NCI-H345 treated with DMSO at 0.1 percent for 48 hours (cell line): ENCODE data around the gene UQCC2.

Experiments
- DNase-seq: peaks from one replicate; lab custom pipeline; 2025; ENCODE audit not compliant: unreplicated experiment; lab: John Stamatoyannopoulos, UW

UQCC2 gene

GRCh38 chr6:33678233-33678931 is 33.1 kb downstream of the UQCC2 start:
- no peak for DNase-seq

DNA sequence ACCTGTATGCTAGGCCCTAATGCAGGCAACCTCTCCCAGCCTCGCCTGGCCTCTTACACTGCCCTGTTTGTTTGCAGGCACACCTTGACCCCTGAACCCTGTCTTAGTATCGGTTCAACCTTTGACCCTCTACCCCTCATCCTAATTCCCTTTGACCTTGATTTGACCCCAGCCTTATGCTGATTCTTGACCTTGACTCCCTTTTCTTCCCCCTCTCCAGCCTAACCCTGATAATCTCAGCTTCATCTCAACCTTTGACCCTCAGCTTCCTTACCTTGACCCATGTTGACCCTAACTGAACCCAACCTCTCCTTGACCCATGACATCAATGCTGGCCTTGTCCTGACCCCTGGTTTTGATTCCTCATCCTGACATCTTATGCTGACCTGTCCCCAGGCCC is 33.8 kb downstream of the UQCC2 start:
- DNase-seq = no peak

DNA sequence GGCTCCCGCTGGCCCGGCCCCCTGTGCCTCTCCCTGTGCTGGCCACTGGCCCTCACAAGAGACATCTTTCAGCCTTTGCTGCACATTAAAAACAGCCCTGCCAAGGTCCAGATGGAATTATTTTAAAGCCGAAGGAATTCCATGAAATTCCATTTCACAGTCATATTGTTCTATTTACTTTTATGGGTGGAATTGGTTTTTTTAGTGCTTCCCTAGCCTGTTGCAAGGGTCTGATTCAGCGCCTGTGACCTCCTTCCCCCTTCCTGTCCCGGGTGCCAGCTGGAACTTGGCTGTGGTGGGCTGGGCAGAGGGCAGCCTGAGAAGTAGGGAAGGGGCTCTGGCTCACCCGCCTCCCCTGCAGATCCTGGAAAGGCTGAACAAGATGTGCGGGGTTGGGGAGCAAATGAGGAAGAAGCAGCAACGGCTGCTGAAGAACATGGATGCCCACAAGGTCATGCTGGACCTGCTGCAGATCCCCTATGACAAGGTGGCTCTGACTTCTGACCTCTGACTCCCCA is 34.3 kb downstream of the UQCC2 start:
- DNase-seq = no peak

- DNase-seq = no peak
These were observed 34.9 kb downstream of the UQCC2 start for GRCh38 chr6:33676416-33677142.

GRCh38 chr6:33675968-33676367 is 35.5 kb downstream of the UQCC2 start:
- no peak for DNase-seq

DNA sequence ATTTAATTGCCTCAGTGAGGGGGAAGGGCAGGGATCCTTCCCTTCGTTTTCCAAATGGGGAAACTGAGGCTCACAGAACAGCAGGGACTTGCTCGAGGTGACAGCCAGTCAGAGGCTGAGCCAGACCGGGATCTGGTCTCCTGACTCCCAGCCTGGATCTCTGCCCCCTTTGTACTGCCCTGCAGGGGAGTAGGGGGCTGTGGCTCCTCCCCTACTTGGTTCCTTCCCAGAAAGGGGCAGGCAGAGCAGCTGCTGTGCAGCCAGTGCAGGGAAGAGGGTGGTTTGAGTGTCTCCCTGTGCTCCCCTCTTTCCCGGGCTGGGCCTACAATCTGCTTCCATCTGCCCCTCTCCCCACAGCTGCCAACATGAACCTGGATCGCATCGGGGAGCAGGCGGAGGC is 37.6 kb downstream of the UQCC2 start:
- no peak for DNase-seq

DNA sequence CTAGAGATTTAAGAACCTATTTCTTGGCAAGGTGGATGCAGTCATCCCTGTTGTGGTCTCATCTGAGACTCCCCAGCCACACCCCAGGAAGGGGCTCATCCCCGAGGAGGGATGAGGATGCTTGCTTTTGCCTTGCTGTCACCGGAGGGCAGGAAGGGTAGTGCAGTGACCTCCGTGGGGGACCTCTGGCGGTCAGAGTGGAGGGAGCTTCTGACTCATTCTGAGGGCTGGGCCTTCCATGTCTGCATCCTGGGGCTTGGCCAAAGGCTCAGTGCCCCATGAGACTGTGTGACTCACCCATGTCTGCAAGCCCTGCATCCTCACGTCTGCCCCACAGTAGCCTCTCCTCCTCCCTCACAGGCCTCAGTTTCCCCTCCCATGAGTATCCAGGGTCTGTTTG is 38.7 kb downstream of the UQCC2 start:
- DNase-seq = no peak

GRCh38 chr6:33671744-33672072 is 39.8 kb downstream of the UQCC2 start:
- DNase-seq = no peak

- DNase-seq = no peak
These were observed 40.3 kb downstream of the UQCC2 start for GRCh38 chr6:33670971-33671743.

DNA sequence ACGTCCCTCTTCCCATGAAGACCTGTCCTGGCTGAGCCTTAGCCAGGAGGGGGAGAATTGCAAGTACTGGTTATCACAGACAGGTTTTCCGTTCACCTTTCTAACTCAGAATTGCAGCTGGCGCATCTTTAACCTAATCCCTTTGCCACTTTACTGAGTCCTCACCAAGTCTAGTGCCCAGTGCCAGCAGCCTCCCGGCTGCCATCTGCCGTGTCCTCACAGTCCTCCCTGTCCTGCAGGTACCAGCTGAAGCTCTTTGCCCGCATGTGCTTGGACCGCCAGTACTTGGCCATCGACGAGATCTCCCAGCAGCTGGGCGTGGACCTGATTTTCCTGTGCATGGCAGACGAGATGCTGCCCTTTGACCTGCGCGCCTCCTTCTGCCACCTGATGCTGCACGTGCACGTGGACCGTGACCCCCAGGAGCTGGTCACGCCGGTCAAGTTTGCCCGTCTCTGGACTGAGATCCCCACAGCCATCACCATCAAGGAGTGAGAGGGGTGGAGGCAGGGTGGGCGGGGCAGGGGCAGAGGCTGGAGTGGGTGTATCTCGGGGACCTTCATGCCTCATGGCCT is 41.3 kb downstream of the UQCC2 start:
- DNase-seq = no peak

DNA sequence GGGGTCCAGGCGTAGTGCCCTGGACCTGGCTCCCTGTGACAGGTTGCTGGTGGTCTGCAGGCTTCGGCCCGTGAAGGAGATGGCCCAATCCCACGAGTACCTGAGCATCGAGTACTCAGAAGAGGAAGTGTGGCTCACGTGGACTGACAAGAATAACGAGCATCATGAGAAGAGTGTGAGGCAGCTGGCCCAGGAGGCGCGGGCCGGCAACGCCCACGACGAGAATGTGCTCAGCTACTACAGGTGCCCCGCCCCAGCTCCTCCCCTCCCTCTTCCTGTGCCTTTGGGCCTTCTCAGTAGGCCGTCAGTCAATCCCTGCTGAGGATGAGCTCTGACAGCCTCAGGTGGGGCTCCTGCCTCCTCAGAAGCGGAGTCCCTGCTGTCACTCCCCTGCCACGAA is 42.6 kb downstream of the UQCC2 start:
- no peak for DNase-seq

- DNase-seq = no peak
These were observed 43.2 kb downstream of the UQCC2 start for GRCh38 chr6:33668328-33668727.

GRCh38 chr6:33667776-33668175 is 43.7 kb downstream of the UQCC2 start:
- DNase-seq = no peak

DNA sequence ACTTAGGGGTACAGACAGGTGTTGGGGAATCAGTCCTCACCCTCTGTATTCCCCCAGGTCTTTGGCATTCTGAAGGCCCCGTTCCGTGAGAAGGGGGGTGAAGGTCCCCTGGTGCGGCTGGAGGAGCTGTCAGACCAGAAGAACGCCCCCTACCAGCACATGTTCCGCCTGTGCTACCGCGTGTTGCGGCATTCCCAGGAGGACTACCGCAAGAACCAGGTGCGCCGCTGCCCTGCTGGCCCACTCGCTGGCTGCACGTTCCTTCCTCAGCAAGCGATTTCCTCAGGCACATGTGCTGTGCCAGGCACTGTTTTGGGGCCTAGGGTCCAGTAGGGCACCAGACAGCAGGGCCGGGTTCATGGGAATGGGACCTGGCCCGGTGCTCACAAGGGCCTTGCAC is 44.4 kb downstream of the UQCC2 start:
- no peak for DNase-seq

GRCh38 chr6:33665957-33666356 is 45.5 kb downstream of the UQCC2 start:
- DNase-seq = no peak

- no peak for DNase-seq
These were observed 46.9 kb downstream of the UQCC2 start for GRCh38 chr6:33664506-33665057.

DNA sequence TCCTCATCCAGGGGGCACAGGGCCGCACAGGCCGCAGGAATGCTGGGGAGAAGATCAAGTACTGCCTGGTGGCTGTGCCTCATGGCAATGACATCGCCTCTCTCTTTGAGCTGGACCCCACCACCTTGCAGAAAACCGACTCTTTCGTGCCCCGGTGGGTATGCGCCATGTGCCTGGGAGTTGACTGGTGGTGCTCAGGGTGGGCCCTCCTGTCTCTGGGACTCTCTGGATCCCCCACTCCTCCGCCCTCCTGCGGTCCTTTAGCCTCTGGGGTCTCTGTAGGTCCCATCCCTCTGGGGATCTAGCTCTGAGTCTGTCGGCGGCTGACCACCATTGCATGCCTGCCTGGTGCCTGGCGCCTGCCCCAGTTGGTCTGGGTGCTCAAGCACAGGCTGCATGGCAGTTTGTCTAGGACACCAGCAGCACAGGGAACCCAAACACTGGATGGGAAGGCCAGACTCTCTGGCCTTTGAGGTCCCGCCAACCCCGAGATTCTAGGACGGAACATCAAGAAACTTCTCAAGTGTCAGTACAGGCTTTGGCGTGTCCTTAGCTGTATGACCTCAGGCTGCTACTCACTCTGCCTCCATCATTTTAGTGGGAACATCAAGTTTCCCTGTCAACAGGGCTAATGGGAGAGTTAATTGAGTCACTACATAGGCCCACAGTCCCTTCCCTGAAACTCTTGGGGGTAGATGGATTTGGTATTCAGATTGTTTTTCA is 47.6 kb downstream of the UQCC2 start:
- DNase-seq = no peak

DNA sequence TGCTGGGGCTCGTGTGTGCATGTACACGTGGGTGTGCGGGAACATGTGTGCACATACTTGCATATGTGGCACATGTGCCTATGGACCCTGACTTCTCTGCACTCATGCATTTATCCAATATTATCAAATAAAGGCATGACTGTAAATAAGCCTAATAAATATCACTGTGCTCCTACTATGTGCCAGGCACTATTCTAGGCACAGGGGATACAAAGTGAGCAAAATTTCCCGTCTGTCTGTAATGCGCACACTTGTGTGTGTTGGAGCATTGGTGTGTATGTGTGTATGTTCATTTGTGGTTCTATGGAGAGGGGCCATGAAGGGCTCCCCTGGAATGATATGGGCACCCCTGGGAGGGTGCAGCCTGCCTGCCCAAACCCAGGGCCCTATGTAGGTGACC is 48.5 kb downstream of the UQCC2 start:
- no peak for DNase-seq

DNA sequence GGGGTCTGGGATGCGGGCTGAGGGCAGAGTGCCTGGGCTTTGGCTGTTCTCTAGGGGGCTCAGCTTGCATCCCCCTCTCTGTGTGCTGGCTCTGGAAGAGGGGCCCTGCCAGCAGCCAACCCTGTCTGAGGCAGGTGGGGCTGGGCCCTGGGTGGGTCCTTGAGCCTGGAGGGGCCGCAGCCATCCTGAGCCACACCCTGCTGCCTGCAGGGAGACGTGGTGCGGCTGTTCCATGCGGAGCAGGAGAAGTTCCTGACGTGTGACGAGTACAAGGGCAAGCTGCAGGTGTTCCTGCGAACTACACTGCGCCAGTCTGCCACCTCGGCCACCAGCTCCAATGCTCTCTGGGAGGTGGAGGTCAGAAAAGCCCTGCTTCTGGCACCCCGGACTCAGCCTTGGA is 49.2 kb downstream of the UQCC2 start:
- no peak for DNase-seq

DNA sequence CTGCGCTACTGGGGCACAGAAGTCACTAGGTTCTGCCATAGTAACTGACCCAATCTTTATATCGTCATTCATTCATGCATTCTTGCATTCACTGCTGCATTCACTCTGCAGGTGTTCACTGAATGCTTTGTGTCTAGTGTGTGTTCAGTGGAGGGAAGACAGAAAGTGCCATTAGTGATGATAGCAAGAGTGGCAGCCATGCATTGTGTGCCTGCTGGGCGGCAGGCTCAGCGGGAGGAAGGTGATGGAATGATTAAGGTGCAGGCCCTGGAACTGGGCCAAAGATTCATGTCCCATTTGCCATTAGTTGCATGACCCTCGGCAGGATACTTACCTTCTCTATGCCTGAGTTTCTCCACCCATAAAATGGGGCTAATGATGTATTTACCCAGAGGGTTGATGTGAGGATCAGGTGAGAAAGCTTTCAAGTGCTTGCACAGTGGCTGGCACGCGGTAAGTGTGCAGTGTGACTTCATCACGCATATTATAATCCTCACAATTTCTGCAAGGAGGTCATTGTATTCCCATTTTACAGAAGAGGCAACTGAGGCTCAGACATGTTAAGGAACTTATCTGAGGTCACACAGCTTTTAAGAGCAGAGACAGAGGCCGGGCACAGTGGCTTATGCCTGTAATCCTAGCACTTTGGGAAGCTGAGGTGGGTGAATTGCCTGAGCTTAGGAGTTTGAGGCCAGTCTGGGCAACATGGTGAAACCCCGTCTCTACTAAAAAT is 50.2 kb downstream of the UQCC2 start:
- DNase-seq = peak; percentile 54
